HEK293T (cell line): ENCODE data around the gene CISTR.

ENCODE experiments used
- CTCF ChIA-PET: fragments of 350-600 bp; formaldehyde crosslinking; extraction: SDS; loops from one replicate; lab custom pipeline; 2021; ENCODE audit warnings: antibody characterized with exemption, inconsistent platforms; lab: Yijun Ruan, JAX
- POLR2A ChIA-PET: fragments of 350-600 bp; formaldehyde crosslinking; extraction: SDS; loops from one replicate; lab custom pipeline; 2020; ENCODE audit warnings: antibody characterized with exemption, inconsistent platforms; lab: Yijun Ruan, JAX
- DNase-seq: peaks from one replicate; pipeline ENCODE4 v3.0.0; 2012; ENCODE audit warnings: mixed read lengths; ENCODE audit errors: extremely low spot score
- ARNT ChIP-seq: fragments of 450-650 bp; IDR thresholded peaks from 2 replicates; pipeline ENCODE4 v1.6.1; 2017; ENCODE audit warnings: mild to moderate bottlenecking
- BHLHE40 ChIP-seq: fragments of 450-650 bp; IDR thresholded peaks from 2 replicates; pipeline ENCODE4 v1.6.1; 2016; ENCODE audit warnings: mild to moderate bottlenecking, moderate library complexity, borderline replicate concordance
- CTBP1 ChIP-seq: fragments of 450-650 bp; IDR thresholded peaks from 2 replicates; pipeline ENCODE4 v1.6.1; 2016; ENCODE audit warnings: borderline replicate concordance
- ELF4 ChIP-seq: fragments of 450-650 bp; IDR thresholded peaks from 2 replicates; pipeline ENCODE4 v1.6.1; 2017; ENCODE audit warnings: antibody characterized with exemption
- FOXA1 ChIP-seq: fragments of 450-650 bp; IDR thresholded peaks from 2 replicates; pipeline ENCODE4 v1.6.1; 2016; ENCODE audit warnings: mild to moderate bottlenecking
- FOXK2 ChIP-seq: fragments of 450-650 bp; IDR thresholded peaks from 2 replicates; pipeline ENCODE4 v1.6.1; 2016; ENCODE audit warnings: mild to moderate bottlenecking
- FOXM1 ChIP-seq: fragments of 450-650 bp; IDR thresholded peaks from 2 replicates; pipeline ENCODE4 v1.6.1; 2017; ENCODE audit warnings: mild to moderate bottlenecking, borderline replicate concordance
- HDGF ChIP-seq: fragments of 450-650 bp; IDR thresholded peaks from 2 replicates; pipeline ENCODE4 v1.6.1; 2017; ENCODE audit warnings: antibody characterized with exemption, borderline replicate concordance
- L3MBTL2 ChIP-seq: fragments of 450-650 bp; conservative IDR thresholded peaks from 2 replicates; pipeline ENCODE4 v1.6.1; 2016; ENCODE audit warnings: mild to moderate bottlenecking
- LEF1 ChIP-seq: fragments of 450-650 bp; IDR thresholded peaks from 2 replicates; pipeline ENCODE4 v1.6.1; 2017; ENCODE audit warnings: mild to moderate bottlenecking, borderline replicate concordance
- NFRKB ChIP-seq: fragments of 450-650 bp; IDR thresholded peaks from 2 replicates; pipeline ENCODE4 v1.6.1; 2016; ENCODE audit warnings: mild to moderate bottlenecking, moderate library complexity
- SP1 ChIP-seq: fragments of 450-650 bp; IDR thresholded peaks from 2 replicates; pipeline ENCODE4 v1.6.1; 2017
- SUZ12 ChIP-seq: fragments of 450-650 bp; IDR thresholded peaks from 2 replicates; pipeline ENCODE4 v1.6.1; 2016; ENCODE audit warnings: mild to moderate bottlenecking
- TARDBP ChIP-seq: fragments of 450-650 bp; IDR thresholded peaks from 2 replicates; pipeline ENCODE4 v1.6.1; 2016
- ZNF384 ChIP-seq: fragments of 450-650 bp; IDR thresholded peaks from 2 replicates; pipeline ENCODE4 v1.6.1; 2016
- TF ChIP-seq, protein P1 (sequence below): fragments of 450-650 bp; IDR thresholded peaks from 2 replicates; pipeline ENCODE4 v1.6.1; 2016

Gene CISTR

DNA sequence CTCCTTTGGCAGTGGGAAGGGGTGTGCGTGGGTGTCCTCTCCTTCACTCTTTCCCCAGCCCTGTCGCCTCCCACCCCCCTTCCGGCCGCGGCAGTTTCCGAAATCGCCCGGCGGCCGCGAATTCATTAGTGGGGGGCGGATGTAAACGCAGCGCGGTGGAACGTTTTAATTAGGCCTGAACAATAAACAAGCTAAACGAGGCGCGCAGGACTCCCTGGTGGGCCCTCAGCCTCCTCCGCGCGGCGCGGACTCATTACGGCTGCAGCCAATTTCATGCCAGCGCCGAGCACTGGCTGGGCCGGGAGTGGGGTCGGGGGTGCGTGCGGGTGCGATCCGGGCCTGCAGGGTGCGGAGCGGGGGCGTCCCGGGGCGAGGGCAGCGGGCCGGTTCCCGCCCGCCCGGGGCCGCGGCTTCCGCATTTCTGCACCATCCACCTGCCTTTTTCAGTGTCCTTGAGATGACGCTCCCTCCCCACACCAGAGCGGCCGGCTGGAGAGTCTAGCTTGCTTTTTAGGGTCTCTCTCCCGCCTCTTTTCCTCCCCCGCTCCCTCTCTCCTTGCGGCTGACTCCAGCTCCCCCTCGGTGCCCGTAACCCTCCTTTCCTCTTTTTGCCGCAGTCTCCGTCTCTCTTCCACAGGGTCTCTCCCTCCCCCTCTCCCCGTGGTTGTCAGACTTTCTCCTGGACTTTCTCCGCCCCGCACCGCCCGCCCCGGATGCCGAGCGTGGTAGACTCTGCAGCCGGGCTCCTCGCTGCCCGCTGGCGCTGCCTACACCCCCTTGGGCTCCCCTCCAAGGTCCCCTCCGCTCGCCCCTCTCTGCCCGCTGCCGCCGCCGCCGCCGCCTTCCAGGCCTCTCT lies at the start of gene CISTR:
TSS of gene CISTR (minus strand) at position 644 of the 856 bp plus-strand sequence.
- DNase-seq = no peak
- ChIA-PET POLR2A (interaction anchor here (0.6 to 0.9 kb wide), 2 partner anchors 18 to 74 kb away, joined by 3 read pairs; no protein-coding TSS in a partner anchor), CTCF (interaction anchor here (0.5 to 2.5 kb wide), 4 partner anchors 8 to 418 kb away, joined by 3 to 7 read pairs (median 3); no protein-coding TSS in a partner anchor)
- TF ChIP-seq TARDBP (no peak), ARNT (no peak), ZNF384 (no peak), SUZ12 (no peak), ELF4 (no peak), NFRKB (no peak), LEF1 (no peak), L3MBTL2 (no peak), SP1 (no peak), FOXM1 (no peak), FOXK2 (no peak), HDGF (no peak), BHLHE40 (no peak), CTBP1 (no peak), FOXA1 (no peak)
- TF ChIP-seq, protein P1, sequence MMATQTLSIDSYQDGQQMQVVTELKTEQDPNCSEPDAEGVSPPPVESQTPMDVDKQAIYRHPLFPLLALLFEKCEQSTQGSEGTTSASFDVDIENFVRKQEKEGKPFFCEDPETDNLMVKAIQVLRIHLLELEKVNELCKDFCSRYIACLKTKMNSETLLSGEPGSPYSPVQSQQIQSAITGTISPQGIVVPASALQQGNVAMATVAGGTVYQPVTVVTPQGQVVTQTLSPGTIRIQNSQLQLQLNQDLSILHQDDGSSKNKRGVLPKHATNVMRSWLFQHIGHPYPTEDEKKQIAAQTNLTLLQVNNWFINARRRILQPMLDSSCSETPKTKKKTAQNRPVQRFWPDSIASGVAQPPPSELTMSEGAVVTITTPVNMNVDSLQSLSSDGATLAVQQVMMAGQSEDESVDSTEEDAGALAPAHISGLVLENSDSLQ = no peak

DNA sequence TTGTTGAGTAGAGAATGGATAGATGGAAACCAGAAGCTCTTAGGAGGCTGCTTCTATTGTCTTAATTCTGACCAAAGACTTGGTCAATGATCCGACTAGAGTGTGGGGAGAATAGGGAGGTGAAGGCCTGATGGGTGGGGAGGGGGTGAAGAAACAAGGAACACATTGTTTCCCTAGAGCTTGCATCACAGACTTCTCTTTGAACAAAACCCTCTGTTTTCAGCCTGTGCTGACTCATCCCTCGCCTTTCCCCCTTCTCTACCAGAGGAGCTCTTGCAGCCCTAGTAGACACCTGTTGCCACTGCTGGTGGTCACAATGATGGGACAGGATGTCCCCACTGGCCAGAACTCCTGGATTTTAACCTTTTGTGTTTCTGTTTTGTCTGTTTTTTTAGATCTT lies 46.8 kb upstream of the CISTR start:
- POLR2A ChIA-PET = no interaction called here
- CTCF ChIA-PET = no interaction called here
- no peak for DNase-seq
- TF ChIP-seq ZNF384 (no peak), NFRKB (no peak), FOXM1 (no peak), HDGF (no peak), L3MBTL2 (no peak), LEF1 (no peak), FOXA1 (no peak), ELF4 (no peak)

DNA sequence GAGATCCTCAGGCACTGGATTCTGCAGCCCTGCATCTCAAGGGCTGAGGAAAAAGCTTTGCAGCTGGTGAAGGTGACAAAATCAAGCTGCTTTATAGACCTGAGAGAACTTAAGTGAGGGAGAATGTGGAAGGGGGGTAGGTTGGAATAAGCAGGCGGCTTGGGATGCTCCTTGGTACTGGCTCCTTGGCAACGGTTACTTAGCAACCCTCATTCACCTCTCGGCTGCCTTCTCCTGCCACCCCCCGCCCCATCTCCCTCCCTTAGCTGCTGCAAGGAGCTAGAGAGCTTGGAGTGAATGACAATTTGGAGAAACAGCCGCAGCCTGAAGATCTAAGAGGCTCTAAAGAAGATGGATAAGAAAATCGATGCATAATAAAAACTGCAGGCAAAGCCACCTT lies 44.1 kb upstream of the CISTR start:
- POLR2A ChIA-PET = no interaction called here
- no peak for DNase-seq
- CTCF ChIA-PET = no interaction called here
- no peak for TF ChIP-seq SP1
- TF ChIP-seq, protein P1 = no peak
- TF ChIP-seq FOXK2 = no peak
- no peak for TF ChIP-seq ARNT
- TF ChIP-seq NFRKB = no peak

DNA sequence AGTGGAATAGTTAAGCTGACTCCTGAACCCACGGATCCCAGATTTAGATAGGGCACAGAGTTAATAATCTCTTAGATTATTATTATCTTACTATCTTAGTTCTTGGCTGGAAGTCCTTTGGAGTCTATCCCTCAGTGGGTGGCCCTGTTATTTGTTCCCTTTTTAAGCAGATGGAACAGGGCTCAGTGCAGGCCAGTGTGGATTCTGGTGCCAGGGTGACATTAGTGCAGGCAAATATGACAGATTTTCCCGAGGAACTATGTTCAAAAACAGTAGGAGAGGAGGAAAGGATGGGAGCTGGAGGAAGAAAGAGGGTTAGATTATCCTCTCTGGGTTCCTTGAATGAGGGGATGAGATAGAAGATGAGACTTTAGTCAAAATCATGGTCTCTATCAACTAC lies 41.4 kb upstream of the CISTR start:
- no peak for TF ChIP-seq L3MBTL2
- TF ChIP-seq NFRKB = no peak
- no peak for TF ChIP-seq FOXA1
- no peak for TF ChIP-seq HDGF
- TF ChIP-seq BHLHE40 = no peak
- TF ChIP-seq, protein P1 = no peak
- POLR2A ChIA-PET = no interaction called here
- no peak for DNase-seq
- CTCF ChIA-PET = interaction anchor here (1.0 to 1.3 kb wide), 2 partner anchors 10 to 11 kb away, joined by 3 to 5 read pairs; no protein-coding TSS in a partner anchor

DNA sequence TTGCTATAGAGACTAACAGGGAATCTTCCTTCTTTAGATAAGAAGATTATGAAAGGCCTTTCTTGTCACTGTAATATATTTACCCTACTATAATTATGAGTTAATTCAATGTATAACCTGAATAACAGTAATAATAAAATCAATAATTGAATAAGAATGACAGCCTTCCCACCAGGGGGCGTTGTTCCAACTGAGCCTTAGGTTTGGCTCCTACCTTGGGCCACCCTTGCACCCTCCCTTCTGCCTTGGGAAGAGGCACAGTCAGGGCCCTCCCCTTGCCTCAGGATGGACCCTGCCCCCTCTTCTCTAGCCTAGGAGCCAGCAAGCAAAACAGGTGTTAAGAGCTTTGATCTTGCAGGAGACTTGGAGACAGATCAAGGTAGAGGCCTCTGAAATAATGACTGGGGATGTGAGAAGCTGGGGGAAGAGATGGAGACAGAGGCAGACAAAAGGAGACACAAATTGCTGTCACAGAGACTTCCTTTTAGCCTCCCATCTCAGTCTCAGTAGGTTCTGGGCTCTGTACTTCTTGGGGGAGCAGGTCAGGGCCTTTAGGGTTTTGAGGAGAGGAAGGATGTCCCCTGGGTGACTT lies 40.1 kb upstream of the CISTR start:
- TF ChIP-seq ARNT = no peak
- peak; percentile 59 for DNase-seq
- ChIA-PET CTCF (interaction anchor here (0.6 to 1.3 kb wide), 9 partner anchors 9 to 196 kb away, joined by 3 to 15 read pairs (median 6); no protein-coding TSS in a partner anchor), POLR2A (no interaction called here)

DNA sequence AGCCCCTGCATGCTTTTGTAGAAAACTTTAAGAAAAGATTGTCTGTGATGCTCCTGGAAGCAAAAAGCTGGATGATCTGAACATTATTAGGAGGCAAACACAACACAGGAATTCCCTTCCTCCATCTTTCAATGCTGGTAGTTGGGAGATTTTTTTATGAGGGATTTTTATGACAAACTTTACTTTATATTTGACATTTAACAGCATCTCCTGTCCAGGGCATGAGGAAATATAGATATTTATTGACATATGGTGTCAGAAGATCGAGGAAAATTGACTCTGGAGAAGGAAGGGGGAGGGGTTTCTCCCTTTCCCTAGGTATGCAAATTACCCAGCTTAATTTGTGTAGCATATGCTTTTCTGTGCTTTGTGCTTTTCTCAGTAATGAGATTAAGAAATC lies 37.8 kb upstream of the CISTR start:
- DNase-seq = no peak
- POLR2A ChIA-PET = interaction anchor here (0.7 kb wide), 1 partner anchor 239 kb away, joined by 3 read pairs; the partner anchor contains the start of gene HOXC6
- CTCF ChIA-PET = interaction anchor here (0.7 to 1.1 kb wide), 3 partner anchors 17 to 195 kb away, joined by 3 read pairs; partner anchors contain the start of gene HOXC10
- no peak for TF ChIP-seq CTBP1
- TF ChIP-seq FOXM1 = no peak
- no peak for TF ChIP-seq ARNT
- TF ChIP-seq BHLHE40 = no peak
- no peak for TF ChIP-seq LEF1
- TF ChIP-seq ZNF384 = no peak
- no peak for TF ChIP-seq TARDBP
- TF ChIP-seq NFRKB = no peak
- no peak for TF ChIP-seq SP1
- no peak for TF ChIP-seq L3MBTL2
- no peak for TF ChIP-seq FOXA1
- no peak for TF ChIP-seq ELF4
- TF ChIP-seq FOXK2 = no peak
- TF ChIP-seq SUZ12 = no peak
- TF ChIP-seq, protein P1 = no peak
- no peak for TF ChIP-seq HDGF
